ENCODE results near the gene ADARB2.
"Not testable (repeated sequence)": the region's sequence is repeated elsewhere in the genome, so short reads cannot be mapped to it uniquely, and the experiment has no call there.

ADARB2 gene

GRCh38 chr10:1400101-1401070, 336.9 kb downstream of the ADARB2 start:
- Histone ChIP-seq H3F3A (ENCODE audit: control insufficient read depth, insufficient read depth) (no peaks in the 10 kb centered on the region), H3K4me1 (ENCODE audit: control insufficient read depth, low read length) (no peaks in the 10 kb centered on the region), H3K27ac (ENCODE audit: low read depth, low read length) (no peak overlapping the region), H3K9me2 (replicated peaks; ENCODE audit: control insufficient read depth, low read length) (no peaks in the 10 kb centered on the region), H3K9me3 (ENCODE audit: control insufficient read depth, insufficient read depth, low read length) (no peaks in the 10 kb centered on the region), H3K27me3 (ENCODE audit: control insufficient read depth, low read length) (peaks cover 8% of the 10 kb centered on the region; the same call in 1 of the 2 replicates), H3K4me3 (ENCODE audit: low read length) (no peak overlapping the region), H4K20me1 (ENCODE audit: control insufficient read depth, insufficient read depth, low read depth, low read length) (no peaks in the 10 kb centered on the region), H3K79me2 (ENCODE audit: control insufficient read depth, low read length) (no peaks in the 10 kb centered on the region), H3K4me2 (ENCODE audit: low read length) (no peak overlapping the region), H3K36me3 (ENCODE audit: control insufficient read depth, low read length) (no peaks in the 10 kb centered on the region)
- TF ChIP-seq CTCF (IDR thresholded peaks at IDR 0.05; ENCODE audit: low read depth, low read length, poor library complexity, severe bottlenecking) = no peak
- no peak for TF ChIP-seq EZH2phosphoT487 (IDR thresholded peaks at IDR 0.05; ENCODE audit: borderline replicate concordance, low read length)

GRCh38 chr10:1399431-1400100, 337.8 kb downstream of the ADARB2 start:
- Histone ChIP-seq H4K20me1 (ENCODE audit: control insufficient read depth, insufficient read depth, low read depth, low read length) (no peaks in the 10 kb centered on the region), H3K4me1 (ENCODE audit: control insufficient read depth, low read length) (no peaks in the 10 kb centered on the region), H3K9me3 (ENCODE audit: control insufficient read depth, insufficient read depth, low read length) (no peaks in the 10 kb centered on the region), H3K9me2 (replicated peaks; ENCODE audit: control insufficient read depth, low read length) (no peaks in the 10 kb centered on the region), H3K4me3 (ENCODE audit: low read length) (no peak overlapping the region), H3K27ac (ENCODE audit: low read depth, low read length) (no peak overlapping the region), H3K27me3 (ENCODE audit: control insufficient read depth, low read length) (peaks cover 4% of the 10 kb centered on the region; the same call in 1 of the 2 replicates), H3F3A (ENCODE audit: control insufficient read depth, insufficient read depth) (no peaks in the 10 kb centered on the region), H3K79me2 (ENCODE audit: control insufficient read depth, low read length) (no peaks in the 10 kb centered on the region), H3K4me2 (ENCODE audit: low read length) (no peak overlapping the region), H3K36me3 (ENCODE audit: control insufficient read depth, low read length) (no peaks in the 10 kb centered on the region)
- TF ChIP-seq EZH2phosphoT487 (IDR thresholded peaks at IDR 0.05; ENCODE audit: borderline replicate concordance, low read length) (no peak), CTCF (IDR thresholded peaks at IDR 0.05; ENCODE audit: low read depth, low read length, poor library complexity, severe bottlenecking) (no peak)

GRCh38 chr10:1398626-1399410, 338.5 kb downstream of the ADARB2 start:
- Histone ChIP-seq H3K4me1 (ENCODE audit: control insufficient read depth, low read length) (no peaks in the 10 kb centered on the region), H3F3A (ENCODE audit: control insufficient read depth, insufficient read depth) (no peaks in the 10 kb centered on the region), H3K27ac (ENCODE audit: low read depth, low read length) (no peak overlapping the region), H3K9me3 (ENCODE audit: control insufficient read depth, insufficient read depth, low read length) (no peaks in the 10 kb centered on the region), H3K4me3 (ENCODE audit: low read length) (no peak overlapping the region), H4K20me1 (ENCODE audit: control insufficient read depth, insufficient read depth, low read depth, low read length) (no peaks in the 10 kb centered on the region), H3K79me2 (ENCODE audit: control insufficient read depth, low read length) (no peaks in the 10 kb centered on the region), H3K4me2 (ENCODE audit: low read length) (no peak overlapping the region), H3K36me3 (ENCODE audit: control insufficient read depth, low read length) (no peaks in the 10 kb centered on the region), H3K9me2 (replicated peaks; ENCODE audit: control insufficient read depth, low read length) (no peaks in the 10 kb centered on the region), H3K27me3 (ENCODE audit: control insufficient read depth, low read length) (peaks cover 4% of the 10 kb centered on the region; the same call in 1 of the 2 replicates)
- no peak for TF ChIP-seq CTCF (IDR thresholded peaks at IDR 0.05; ENCODE audit: low read depth, low read length, poor library complexity, severe bottlenecking)
- TF ChIP-seq EZH2phosphoT487 (IDR thresholded peaks at IDR 0.05; ENCODE audit: borderline replicate concordance, low read length) = no peak

- not testable (repeated sequence) for H3K9me2 ChIP-seq (replicated peaks; ENCODE audit: control insufficient read depth, low read length); H3K36me3 ChIP-seq (ENCODE audit: control insufficient read depth, low read length); H3K4me2 ChIP-seq (ENCODE audit: low read length); H3K79me2 ChIP-seq (ENCODE audit: control insufficient read depth, low read length); H3K4me1 ChIP-seq (ENCODE audit: control insufficient read depth, low read length); H3K9me3 ChIP-seq (ENCODE audit: control insufficient read depth, insufficient read depth, low read length); H3K4me3 ChIP-seq (ENCODE audit: low read length); H4K20me1 ChIP-seq (ENCODE audit: control insufficient read depth, insufficient read depth, low read depth, low read length); H3F3A ChIP-seq (ENCODE audit: control insufficient read depth, insufficient read depth); H3K27ac ChIP-seq (ENCODE audit: low read depth, low read length); H3K27me3 ChIP-seq (ENCODE audit: control insufficient read depth, low read length)
Measured at GRCh38 chr10:1398116-1398515, 339.2 kb downstream of the ADARB2 start.

Measured in DOHH2 (cell line).